Activated CD4-positive, alpha-beta T cell treated with anti-CD3 and anti-CD28 coated beads, Interleukin-2, amount 50 U/mL, for 24 hours (primary cell): ENCODE measurements around the gene SGIP1.
"Not testable (repeated sequence)": the region's sequence is repeated elsewhere in the genome, so short reads cannot be mapped to it uniquely, and the experiment has no call there.

Experiments
- DNase-seq, 2 donors: peaks; one replicate each; pipeline ENCODE4 v3.0.0-alpha.2; 2020; ENCODE audit warnings: low read depth in 1 of 2, low spot score in 1 of 2

Gene SGIP1

GRCh38 chr1:66552829-66553228, 18.9 kb downstream of the SGIP1 start:
- DNase-seq, result no peak

GRCh38 chr1:66553846-66554245, 19.9 kb downstream of the SGIP1 start:
- DNase-seq, result no peak

- no peak for DNase-seq
These were observed 22.2 kb downstream of the SGIP1 start for GRCh38 chr1:66556161-66556611.

GRCh38 chr1:66557157-66557556, 23.2 kb downstream of the SGIP1 start:
- DNase-seq, result no peak

GRCh38 chr1:66559517-66559916, 25.6 kb downstream of the SGIP1 start:
- DNase-seq, result no peak

GRCh38 chr1:66562561-66562960, 28.6 kb downstream of the SGIP1 start:
- no peak for DNase-seq

- DNase-seq, result no peak
These were observed 29.3 kb downstream of the SGIP1 start for GRCh38 chr1:66563094-66563800.

GRCh38 chr1:66563941-66564630, 30.1 kb downstream of the SGIP1 start:
- DNase-seq, result no peak

- no peak for DNase-seq
These were observed 36.2 kb downstream of the SGIP1 start for GRCh38 chr1:66570196-66570595.

- DNase-seq, result no peak
These were observed 37.8 kb downstream of the SGIP1 start for GRCh38 chr1:66571789-66572188.

GRCh38 chr1:66575739-66576138, 41.8 kb downstream of the SGIP1 start:
- DNase-seq, result no peak

- DNase-seq, result no peak
These were observed 42.7 kb downstream of the SGIP1 start for GRCh38 chr1:66576645-66577044.

- DNase-seq, result no peak
These were observed 44.9 kb downstream of the SGIP1 start for GRCh38 chr1:66578841-66579240.

- DNase-seq, result no peak
These were observed 46.1 kb downstream of the SGIP1 start for GRCh38 chr1:66580081-66580480.

GRCh38 chr1:66583021-66583420, 49.1 kb downstream of the SGIP1 start:
- no peak for DNase-seq

- DNase-seq, result no peak
These were observed 51.0 kb downstream of the SGIP1 start for GRCh38 chr1:66585002-66585401.

GRCh38 chr1:66589326-66589725, 55.4 kb downstream of the SGIP1 start:
- no peak for DNase-seq

- DNase-seq, result not testable (repeated sequence)
These were observed 58.2 kb downstream of the SGIP1 start for GRCh38 chr1:66592106-66592507.

- no peak for DNase-seq
These were observed 62.2 kb downstream of the SGIP1 start for GRCh38 chr1:66596191-66596590.

GRCh38 chr1:66597500-66597899, 63.5 kb downstream of the SGIP1 start:
- DNase-seq, result no peak

GRCh38 chr1:66598670-66599069, 64.7 kb downstream of the SGIP1 start:
- DNase-seq, result no peak

- no peak for DNase-seq
These were observed 65.4 kb downstream of the SGIP1 start for GRCh38 chr1:66599346-66599745.
